C4-2B (cell line): Measurements from ENCODE around the gene WDSUB1.

Experiments
- CTCF ChIP-seq: fragments of 450-650 bp; conservative IDR thresholded peaks from 2 replicates; pipeline ENCODE4 v1.5.1; 2017; ENCODE audit warnings: mild to moderate bottlenecking
- ZFX ChIP-seq: fragments of 450-650 bp; IDR thresholded peaks from 2 replicates; pipeline ENCODE4 v1.6.1; 2017

GRCh38 chr2:159286709-159287441, 372 bp upstream of the WDSUB1 start:
- TF ChIP-seq CTCF (no peak), ZFX (peak; percentile 63)
